ENCODE results near the gene LPCAT4.
"Not testable (repeated sequence)": the region's sequence is repeated elsewhere in the genome, so short reads cannot be mapped to it uniquely, and the experiment has no call there.

LPCAT4 gene, protein sequence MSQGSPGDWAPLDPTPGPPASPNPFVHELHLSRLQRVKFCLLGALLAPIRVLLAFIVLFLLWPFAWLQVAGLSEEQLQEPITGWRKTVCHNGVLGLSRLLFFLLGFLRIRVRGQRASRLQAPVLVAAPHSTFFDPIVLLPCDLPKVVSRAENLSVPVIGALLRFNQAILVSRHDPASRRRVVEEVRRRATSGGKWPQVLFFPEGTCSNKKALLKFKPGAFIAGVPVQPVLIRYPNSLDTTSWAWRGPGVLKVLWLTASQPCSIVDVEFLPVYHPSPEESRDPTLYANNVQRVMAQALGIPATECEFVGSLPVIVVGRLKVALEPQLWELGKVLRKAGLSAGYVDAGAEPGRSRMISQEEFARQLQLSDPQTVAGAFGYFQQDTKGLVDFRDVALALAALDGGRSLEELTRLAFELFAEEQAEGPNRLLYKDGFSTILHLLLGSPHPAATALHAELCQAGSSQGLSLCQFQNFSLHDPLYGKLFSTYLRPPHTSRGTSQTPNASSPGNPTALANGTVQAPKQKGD

DNA sequence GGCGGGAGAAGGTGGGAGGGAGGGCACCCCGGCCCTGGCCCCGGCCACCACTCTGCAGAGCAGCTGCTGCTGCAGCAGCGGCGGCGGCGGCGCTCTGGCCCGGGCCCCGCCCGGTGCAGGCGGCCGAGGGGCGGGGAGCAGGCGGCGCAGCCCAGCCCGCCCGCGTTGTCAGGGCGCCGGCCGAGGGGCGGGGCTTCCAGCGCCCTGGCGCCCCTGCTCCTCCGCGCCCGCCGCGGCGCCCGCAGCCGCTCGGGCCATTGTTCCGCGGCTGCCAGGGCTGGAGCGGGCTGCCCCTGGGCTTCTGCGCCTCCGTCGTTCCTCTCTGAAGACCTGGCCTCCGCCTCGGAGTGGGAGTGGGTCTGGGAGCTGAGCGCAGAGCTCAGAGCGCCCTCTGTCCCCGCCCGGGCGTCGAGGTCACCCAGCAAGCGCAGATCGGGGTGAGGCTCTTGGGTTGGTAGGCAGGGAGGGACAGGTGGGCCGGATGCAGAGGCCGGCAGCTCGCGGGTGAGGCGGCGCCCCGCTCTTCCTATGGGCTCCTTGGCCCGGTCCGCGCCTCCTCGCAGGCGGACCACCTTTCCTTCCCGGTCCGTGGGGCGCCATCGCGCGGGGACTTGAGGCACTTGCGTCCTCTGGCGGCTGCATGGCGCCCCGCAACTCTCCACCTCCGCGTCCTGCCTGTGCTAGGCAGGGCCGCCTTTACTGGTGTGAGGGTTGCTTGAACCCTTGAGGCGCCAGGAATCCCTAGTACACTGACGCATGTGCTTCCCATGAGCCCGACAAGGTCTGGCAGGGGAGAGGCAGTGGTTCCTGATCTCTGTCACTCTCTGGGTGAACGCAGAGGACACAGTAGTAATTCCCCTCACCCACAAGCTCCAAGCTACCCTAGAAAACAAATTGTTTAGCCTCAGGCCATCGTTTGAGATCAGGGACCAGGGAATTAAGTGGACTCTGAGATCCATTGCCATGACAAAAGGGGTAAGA lies at the start of gene LPCAT4:
Gene LPCAT4, minus strand, starts transcription at position 96 of the 981 bp plus-strand sequence. CDS start 96 bp downstream, outside the sequence.
- peak; percentile 75 for DNase-seq (ENCODE audit: low read depth)

DNA sequence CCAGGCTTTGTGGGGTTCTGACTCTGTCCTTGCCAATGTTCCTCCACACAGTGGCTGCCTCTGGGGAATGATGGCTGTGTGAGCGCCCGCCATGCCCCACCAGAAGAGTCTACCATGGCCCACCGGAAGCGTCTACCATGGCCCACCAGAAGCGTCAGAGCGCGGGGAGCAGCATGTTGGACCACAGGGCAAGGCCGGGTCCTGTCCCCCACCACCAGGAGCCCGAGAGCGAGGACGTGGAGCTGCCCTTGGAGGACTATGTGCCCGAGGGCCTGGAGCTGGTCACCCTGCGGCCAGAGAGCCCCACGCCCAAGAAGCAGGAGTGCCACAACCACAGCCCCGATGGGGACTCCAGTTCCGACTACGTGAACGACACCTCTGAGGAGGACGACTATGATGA lies 42.5 kb upstream of the LPCAT4 start:
- DNase-seq (ENCODE audit: low read depth) = not testable (repeated sequence)

DNA sequence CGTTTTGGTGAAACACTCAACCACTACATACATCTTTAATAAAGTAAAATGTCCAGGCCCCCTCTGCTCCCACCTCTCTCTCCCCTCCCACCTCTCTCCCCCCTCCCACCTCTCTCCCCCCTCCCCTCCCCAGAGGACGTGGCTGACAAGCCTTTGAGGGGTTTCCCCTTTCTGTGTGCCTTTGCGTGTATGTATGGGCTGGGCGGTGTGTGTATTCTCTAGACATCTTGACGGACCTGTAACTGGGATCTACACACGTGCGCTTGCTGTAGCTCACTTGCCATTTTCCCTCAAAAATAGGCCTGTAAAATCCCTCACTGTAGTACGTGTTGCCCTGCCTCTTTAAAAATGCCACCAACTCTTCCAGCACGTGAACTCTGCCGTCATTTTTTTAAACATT lies 42.0 kb upstream of the LPCAT4 start:
- not testable (repeated sequence) for DNase-seq (ENCODE audit: low read depth)

DNA sequence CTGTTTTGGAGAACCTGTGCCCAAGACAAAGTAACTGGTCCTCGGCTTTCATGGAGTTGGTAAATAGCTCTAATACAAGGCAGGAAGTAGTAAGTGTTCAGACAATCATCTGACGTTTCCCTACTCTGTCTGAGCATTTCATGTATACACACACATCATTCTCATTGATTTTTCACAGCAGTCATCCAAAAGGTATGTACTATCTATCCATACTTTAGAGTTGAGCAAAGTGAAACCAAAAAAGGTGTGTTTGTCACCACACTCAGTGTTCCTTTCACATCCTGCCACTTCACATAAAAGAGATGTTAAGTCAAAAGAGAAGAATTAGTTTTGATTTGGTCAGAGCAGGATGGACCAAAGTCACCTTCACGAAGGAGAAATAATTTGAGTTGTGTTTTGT lies 36.9 kb upstream of the LPCAT4 start:
- DNase-seq (ENCODE audit: low read depth) = not testable (repeated sequence)

DNA sequence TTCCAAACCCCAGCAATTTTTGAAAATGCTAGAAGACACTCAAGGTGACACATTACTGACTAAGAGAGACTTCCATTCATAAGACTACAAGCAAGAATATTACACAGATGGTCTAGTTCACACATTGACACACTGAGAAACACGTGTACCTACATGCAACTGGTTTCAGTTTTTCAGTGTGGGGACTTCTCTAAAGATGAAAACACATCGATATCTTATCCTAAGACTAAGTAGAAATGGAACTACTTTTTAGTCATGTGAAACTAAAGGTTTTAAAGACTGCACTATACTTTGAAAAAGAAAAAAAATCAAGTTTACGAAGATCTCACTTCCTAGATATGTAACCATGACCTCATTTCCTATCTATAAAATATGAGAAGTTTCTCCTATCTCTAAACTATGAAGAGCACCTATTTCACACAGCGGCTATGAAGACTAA lies 36.2 kb upstream of the LPCAT4 start:
- not testable (repeated sequence) for DNase-seq (ENCODE audit: low read depth)

DNA sequence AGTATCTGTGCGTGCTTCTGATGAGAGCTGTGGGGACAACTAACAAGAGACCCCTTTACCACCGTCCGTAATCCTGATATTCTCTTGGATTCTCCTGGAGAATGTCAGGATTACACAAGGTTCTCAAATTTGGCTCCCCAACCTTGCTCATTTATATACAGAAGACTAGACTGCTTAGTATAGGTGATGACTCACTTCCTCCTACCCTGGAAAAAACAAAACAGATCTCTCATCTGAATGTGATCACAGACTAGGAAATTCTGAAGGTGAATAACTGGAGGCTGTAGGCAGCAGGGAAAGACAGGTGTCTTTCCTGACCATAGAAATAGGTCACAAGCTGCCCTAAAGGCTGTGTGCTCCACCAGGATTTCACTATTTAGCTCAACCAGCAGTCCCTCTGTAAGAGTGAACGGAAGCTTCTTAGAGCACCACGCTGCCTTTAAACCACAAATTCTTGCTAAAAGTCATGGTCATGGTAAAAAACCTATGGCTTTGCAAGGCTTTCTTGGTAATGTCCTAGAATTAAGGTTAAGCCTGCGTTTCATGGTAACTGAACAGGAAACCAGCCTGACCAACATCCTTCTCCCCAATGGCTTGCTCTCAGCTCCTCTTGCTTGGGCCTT lies 30.8 kb upstream of the LPCAT4 start:
- DNase-seq (ENCODE audit: low read depth) = not testable (repeated sequence)

GRCh38 chr15:34392981-34393380 lies 26.0 kb upstream of the LPCAT4 start:
- DNase-seq (ENCODE audit: low read depth) = not testable (repeated sequence)

- not testable (repeated sequence) for DNase-seq (ENCODE audit: low read depth)
Observed at GRCh38 chr15:34389594-34390086, 22.6 kb upstream of the LPCAT4 start.

GRCh38 chr15:34381829-34382521 lies 15.0 kb upstream of the LPCAT4 start:
- DNase-seq (ENCODE audit: low read depth) = not testable (repeated sequence)

DNA sequence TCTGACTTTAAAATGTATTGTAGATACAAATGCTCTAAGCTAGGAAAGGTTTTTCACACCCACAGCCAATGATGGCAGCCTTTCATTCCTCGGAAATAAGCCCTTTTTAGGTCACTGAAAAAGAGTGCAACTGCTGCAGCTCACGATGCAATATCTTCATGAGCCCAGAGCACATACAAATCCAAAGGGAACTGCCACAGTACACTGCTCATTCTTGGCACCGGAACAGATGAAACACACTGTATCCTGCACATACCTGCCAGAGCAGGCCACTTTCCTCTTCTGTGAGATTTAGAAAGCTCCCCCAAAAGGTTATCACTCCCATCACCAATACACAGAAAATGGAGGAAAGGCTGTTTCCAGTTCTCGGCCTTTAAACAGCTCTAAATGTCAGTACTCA lies 13.5 kb upstream of the LPCAT4 start:
- DNase-seq (ENCODE audit: low read depth) = not testable (repeated sequence)

- DNase-seq (ENCODE audit: low read depth) = no peak
Observed at GRCh38 chr15:34376856-34377255, 9.9 kb upstream of the LPCAT4 start.

DNA sequence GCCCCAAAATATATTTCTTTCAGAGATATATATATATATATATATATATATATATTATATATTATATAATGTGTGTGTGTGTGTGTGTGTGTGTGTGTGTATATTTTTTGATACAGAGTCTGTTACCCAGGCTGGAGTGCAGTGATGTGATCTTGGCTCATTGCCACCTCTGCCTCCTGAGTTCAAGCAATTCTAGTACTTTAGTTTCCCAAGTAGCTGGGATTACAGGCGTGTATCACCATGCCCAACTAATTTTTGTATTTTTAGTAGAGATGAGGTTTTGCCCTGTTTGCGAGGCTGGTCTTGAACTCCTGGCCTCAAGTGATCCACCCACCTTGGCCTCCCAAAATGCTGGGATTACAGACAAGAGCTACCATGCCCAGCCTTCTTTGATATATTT lies 8.5 kb upstream of the LPCAT4 start:
- DNase-seq (ENCODE audit: low read depth) = not testable (repeated sequence)

- no peak for DNase-seq (ENCODE audit: low read depth)
Observed at GRCh38 chr15:34374816-34375215, 7.8 kb upstream of the LPCAT4 start.

DNA sequence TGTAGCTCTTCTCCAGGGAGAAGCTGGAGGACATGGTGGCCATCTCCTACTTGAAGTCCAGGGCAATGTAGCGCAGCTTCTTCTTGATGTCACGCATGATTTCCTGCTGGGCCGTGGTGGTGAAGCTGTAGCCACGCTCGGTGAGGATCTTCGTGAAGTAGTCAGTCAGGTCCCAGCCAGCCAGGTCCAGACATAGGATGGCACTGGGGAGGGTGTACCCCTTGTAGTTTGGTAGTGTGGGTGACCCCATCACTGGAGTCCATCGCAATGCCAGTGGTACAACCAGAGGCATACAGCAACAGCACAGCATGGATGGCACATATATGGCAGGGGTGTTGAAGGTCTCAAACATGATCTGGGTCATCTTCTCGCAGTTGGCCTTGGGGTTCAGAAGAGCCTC lies 7.0 kb upstream of the LPCAT4 start:
- DNase-seq (ENCODE audit: low read depth) = no peak

DNA sequence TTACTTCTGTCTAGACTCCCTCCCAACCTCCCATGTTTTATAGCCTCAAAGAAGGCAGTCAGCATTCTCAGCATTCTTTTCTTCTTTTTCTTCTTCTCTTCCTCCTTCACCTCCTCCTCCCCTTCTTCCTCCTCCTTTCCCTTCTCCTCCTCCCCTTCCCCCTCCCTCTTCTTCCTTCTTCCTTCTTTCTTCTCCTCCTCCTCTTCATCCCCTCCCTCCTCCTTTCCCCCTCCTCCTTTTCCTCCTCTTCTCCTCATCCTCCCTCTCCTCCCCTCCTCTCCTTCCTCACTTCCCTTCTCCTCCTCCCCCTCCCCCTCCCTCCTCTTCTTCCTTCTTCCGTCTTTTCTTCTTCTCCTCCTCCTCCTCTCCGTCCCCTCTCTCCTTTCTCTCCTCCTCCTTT lies 3.6 kb upstream of the LPCAT4 start:
- DNase-seq (ENCODE audit: low read depth) = no peak

- DNase-seq (ENCODE audit: low read depth) = no peak
Observed at GRCh38 chr15:34370129-34370528, 3.1 kb upstream of the LPCAT4 start.

GRCh38 chr15:34366271-34367065 lies 528 bp downstream of the LPCAT4 start:
- DNase-seq (ENCODE audit: low read depth) = peak; percentile 14

- DNase-seq (ENCODE audit: low read depth) = no peak
Observed at GRCh38 chr15:34365836-34366235, 1.2 kb downstream of the LPCAT4 start.

GRCh38 chr15:34365091-34365825 lies 1.7 kb downstream of the LPCAT4 start:
- DNase-seq (ENCODE audit: low read depth) = no peak

- DNase-seq (ENCODE audit: low read depth) = no peak
Observed at GRCh38 chr15:34364041-34364440, 3.0 kb downstream of the LPCAT4 start.
